ENCODE data around the gene MACROD1.

DNA sequence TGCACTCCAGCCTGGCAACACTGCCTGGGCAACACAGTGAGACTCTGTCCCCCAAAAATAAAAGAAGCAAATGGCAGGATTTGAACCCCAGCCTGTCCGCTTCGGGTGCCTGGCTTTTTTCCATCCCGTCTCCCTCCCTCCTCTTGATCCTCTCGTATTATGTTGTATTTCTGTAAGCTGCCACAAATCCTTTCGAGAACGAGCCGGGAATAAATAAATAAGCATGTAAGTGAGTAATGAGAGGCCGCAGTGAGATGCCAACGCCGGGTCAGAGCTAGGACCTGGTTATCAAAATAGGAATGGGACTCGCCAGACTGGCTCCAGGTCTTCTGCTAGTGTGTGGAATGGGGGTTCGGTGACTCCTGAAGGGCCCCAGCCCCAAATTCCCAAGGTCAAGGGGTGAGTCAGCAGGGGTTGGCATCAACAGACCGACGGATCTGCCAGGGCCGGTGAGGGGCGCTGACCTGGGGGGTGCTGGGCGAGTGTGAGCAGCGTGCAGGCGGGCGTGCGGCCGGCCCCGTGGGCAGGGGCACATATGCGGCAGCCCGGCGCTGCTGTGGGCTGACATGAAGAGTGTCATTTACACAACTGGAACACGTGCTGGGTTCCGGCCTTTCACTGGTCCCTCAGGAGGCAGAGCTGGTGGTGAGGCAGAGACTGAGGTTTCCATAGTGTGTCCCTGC is 82.4 kb downstream of the MACROD1 start:
- TF ChIP-seq EP300 (IDR thresholded peaks at IDR 0.05): no peak
- TF ChIP-seq, protein P1, sequence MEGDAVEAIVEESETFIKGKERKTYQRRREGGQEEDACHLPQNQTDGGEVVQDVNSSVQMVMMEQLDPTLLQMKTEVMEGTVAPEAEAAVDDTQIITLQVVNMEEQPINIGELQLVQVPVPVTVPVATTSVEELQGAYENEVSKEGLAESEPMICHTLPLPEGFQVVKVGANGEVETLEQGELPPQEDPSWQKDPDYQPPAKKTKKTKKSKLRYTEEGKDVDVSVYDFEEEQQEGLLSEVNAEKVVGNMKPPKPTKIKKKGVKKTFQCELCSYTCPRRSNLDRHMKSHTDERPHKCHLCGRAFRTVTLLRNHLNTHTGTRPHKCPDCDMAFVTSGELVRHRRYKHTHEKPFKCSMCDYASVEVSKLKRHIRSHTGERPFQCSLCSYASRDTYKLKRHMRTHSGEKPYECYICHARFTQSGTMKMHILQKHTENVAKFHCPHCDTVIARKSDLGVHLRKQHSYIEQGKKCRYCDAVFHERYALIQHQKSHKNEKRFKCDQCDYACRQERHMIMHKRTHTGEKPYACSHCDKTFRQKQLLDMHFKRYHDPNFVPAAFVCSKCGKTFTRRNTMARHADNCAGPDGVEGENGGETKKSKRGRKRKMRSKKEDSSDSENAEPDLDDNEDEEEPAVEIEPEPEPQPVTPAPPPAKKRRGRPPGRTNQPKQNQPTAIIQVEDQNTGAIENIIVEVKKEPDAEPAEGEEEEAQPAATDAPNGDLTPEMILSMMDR (IDR thresholded peaks at IDR 0.05): no peak
- TF ChIP-seq POLR2A (IDR thresholded peaks at IDR 0.05): no peak
